Activated naive CD4-positive, alpha-beta T cell treated with anti-CD3 and anti-CD28 coated beads, Interleukin-2, amount 10 ng/mL, durations not matched to agents 7 days and 5 days (primary cell): ENCODE measurements around the gene L3MBTL4.

Experiments
- CTCF ChIA-PET: fragments of 350-600 bp; sonication (Branson Sonifier 250); formaldehyde crosslinking; loops from one replicate; lab custom pipeline; 2021; ENCODE audit warnings: antibody characterized with exemption; lab: Charles Lee
- DNase-seq: peaks from one replicate; pipeline ENCODE4 v3.0.0-alpha.2; 2020
- H3K27ac Mint-ChIP-seq: one replicate; pipeline ENCODE4 v1.8.0; 2021; ENCODE audit warnings: mild to moderate bottlenecking, moderate library complexity, mixed read lengths
- H3K27me3 Mint-ChIP-seq: one replicate; pipeline ENCODE4 v1.8.0; 2021; ENCODE audit warnings: mild to moderate bottlenecking, mixed read lengths
- H3K36me3 Mint-ChIP-seq: one replicate; pipeline ENCODE4 v1.8.0; 2021; ENCODE audit warnings: mixed read lengths
- H3K4me1 Mint-ChIP-seq: one replicate; pipeline ENCODE4 v1.8.0; 2021; ENCODE audit warnings: mixed read lengths
- H3K4me3 Mint-ChIP-seq: one replicate; pipeline ENCODE4 v1.8.0; 2021; ENCODE audit warnings: mild to moderate bottlenecking, moderate library complexity, mixed read lengths
- H3K9me3 Mint-ChIP-seq: one replicate; pipeline ENCODE4 v1.8.0; 2021; ENCODE audit warnings: mixed read lengths

The L3MBTL4 gene

DNA sequence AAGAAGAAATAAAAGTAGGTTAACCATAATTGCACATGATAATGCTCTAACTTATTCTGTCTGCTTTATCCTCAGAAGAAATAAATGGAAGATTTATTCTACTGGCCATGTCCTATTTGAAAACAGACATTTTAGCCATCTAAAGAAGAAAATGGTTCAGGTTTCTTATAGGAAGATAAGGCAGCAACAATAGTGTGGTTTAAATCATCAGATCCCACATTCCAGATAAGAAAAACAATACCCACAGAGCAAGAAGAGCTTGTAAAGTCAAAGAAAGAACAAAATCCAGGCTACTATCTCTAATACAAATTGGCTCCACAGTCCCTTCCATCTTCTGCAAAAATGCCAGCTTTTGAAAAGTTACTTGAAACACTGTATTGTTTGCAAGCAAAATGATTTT, 49.3 kb downstream of the L3MBTL4 start:
- no peak overlapping the region for H3K27ac Mint-ChIP-seq
- H3K36me3 Mint-ChIP-seq, result no peaks in the 10 kb centered on the region
- peaks cover 3% of the 10 kb centered on the region for H3K27me3 Mint-ChIP-seq
- CTCF ChIA-PET, result no interaction called here
- no peak for DNase-seq
- H3K4me1 Mint-ChIP-seq, result no peaks in the 10 kb centered on the region
- H3K4me3 Mint-ChIP-seq, result no peak overlapping the region
- peaks cover 8% of the 10 kb centered on the region for H3K9me3 Mint-ChIP-seq

DNA sequence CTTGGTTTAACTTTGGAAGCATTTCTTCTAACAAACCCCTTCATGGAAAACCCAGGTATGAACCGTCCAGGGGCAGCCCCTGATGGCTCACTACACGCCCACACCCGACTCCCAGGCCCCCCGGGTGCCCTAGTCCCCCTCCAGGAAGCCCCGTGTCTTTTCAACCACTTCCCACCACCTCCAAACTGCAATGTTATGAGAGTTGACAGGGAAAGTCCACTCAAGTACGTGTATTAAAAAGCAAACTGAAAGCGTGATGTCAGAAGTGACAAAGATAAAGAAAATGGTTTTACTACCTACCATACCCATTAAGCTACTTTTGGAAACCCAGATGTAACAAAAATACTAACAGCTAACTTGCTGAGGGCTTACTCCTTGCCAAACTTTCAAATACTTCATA, 51.5 kb downstream of the L3MBTL4 start:
- CTCF ChIA-PET, result no interaction called here
- Mint-ChIP-seq H3K4me3 (no peak overlapping the region), H3K27ac (no peak overlapping the region), H3K27me3 (peaks cover 3% of the 10 kb centered on the region), H3K4me1 (no peaks in the 10 kb centered on the region), H3K9me3 (peaks cover 5% of the 10 kb centered on the region), H3K36me3 (no peaks in the 10 kb centered on the region)
- no peak for DNase-seq

DNA sequence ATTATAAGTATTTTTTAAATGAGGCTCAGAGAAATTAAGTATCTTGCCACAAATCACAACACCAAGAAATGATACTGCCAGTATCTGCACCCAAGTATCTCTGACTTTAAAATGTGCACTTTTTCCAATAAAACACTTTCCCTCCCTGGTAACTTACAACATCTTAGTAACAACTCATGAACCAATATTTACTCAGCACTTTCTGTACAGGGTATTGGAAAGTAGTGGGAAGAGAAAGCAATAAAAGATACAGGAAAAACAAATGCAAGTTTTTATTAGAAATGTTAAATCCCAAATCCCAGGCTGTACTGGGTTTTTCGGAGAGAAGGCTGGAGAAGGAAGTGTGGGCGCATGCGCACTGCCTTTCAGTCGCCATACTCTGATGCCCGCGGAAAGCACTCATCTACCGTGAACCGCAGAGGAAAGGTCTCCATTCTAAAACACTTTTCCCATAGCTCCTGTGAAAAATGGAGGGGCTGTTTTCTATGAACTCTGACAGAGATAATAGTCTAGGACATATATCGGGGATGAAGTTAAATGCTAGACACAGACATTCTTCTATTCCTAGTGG, 52.1 kb downstream of the L3MBTL4 start:
- CTCF ChIA-PET, result no interaction called here
- H3K4me3 Mint-ChIP-seq, result no peak overlapping the region
- H3K9me3 Mint-ChIP-seq, result peaks cover 3% of the 10 kb centered on the region
- H3K27me3 Mint-ChIP-seq, result peaks cover 3% of the 10 kb centered on the region
- no peak for DNase-seq
- H3K27ac Mint-ChIP-seq, result no peak overlapping the region
- no peaks in the 10 kb centered on the region for H3K4me1 Mint-ChIP-seq
- H3K36me3 Mint-ChIP-seq, result no peaks in the 10 kb centered on the region

DNA sequence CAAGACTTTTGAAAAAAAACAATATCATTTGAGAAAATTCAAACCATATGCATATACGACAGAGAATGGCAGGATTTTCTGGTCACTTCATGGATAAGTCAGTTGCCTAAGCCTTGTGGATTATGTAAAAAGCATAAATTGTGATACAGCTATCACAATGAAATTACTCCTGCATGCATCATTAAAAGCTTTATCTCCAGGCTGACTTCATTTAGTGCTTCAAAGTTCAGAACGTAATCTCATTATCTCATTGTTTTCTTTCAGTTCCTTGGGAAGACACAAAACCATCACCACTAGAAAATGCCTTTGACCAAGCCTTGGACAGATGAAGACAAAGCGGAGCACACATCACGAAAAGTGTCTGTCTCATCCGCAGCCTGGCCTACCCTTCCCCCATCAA, 57.0 kb downstream of the L3MBTL4 start:
- H3K9me3 Mint-ChIP-seq, result peaks cover 2% of the 10 kb centered on the region
- CTCF ChIA-PET, result no interaction called here
- no peak for DNase-seq
- H3K4me3 Mint-ChIP-seq, result no peak overlapping the region
- H3K27me3 Mint-ChIP-seq, result no peaks in the 10 kb centered on the region
- H3K4me1 Mint-ChIP-seq, result no peaks in the 10 kb centered on the region
- H3K36me3 Mint-ChIP-seq, result no peaks in the 10 kb centered on the region
- H3K27ac Mint-ChIP-seq, result no peak overlapping the region

- Mint-ChIP-seq H3K27ac (no peak overlapping the region), H3K9me3 (peaks cover 2% of the 10 kb centered on the region), H3K4me3 (no peak overlapping the region), H3K27me3 (no peaks in the 10 kb centered on the region), H3K4me1 (no peaks in the 10 kb centered on the region), H3K36me3 (no peaks in the 10 kb centered on the region)
- CTCF ChIA-PET, result no interaction called here
- DNase-seq, result no peak
Observed at GRCh38 chr18:6355789-6356589, 58.7 kb downstream of the L3MBTL4 start.

DNA sequence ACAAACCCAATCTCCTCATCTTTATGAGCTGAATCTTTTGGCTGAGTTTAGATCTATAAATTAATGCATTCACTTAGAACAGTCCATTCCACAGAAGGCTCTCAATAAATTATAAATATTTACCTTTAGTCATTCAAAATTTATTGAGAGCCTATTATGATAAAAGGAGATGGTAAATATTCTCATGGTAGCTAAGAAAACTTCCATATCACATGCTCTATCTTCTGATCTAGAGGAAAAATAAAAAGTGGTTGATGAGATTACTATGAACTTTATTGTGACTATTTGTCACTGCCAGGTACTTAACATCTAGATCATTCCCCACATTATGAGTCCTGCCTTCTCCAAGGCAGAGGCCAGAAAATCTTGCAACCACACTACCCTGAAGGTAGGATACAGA, 62.4 kb downstream of the L3MBTL4 start:
- peaks cover 2% of the 10 kb centered on the region for H3K9me3 Mint-ChIP-seq
- H3K27ac Mint-ChIP-seq, result no peak overlapping the region

GRCh38 chr18:6342990-6343389, 71.7 kb downstream of the L3MBTL4 start:
- CTCF ChIA-PET, result no interaction called here
- no peaks in the 10 kb centered on the region for H3K4me1 Mint-ChIP-seq
- no peak overlapping the region for H3K27ac Mint-ChIP-seq
- no peaks in the 10 kb centered on the region for H3K27me3 Mint-ChIP-seq
- no peak for DNase-seq
- H3K9me3 Mint-ChIP-seq, result peaks cover 10% of the 10 kb centered on the region
- H3K4me3 Mint-ChIP-seq, result no peak overlapping the region
- no peaks in the 10 kb centered on the region for H3K36me3 Mint-ChIP-seq

More for the DNA sequence above, 62.4 kb downstream of the L3MBTL4 start:
- no peak for DNase-seq
- no peak overlapping the region for H3K4me3 Mint-ChIP-seq
- H3K27me3 Mint-ChIP-seq, result no peaks in the 10 kb centered on the region
- no peaks in the 10 kb centered on the region for H3K36me3 Mint-ChIP-seq
- CTCF ChIA-PET, result no interaction called here
- no peaks in the 10 kb centered on the region for H3K4me1 Mint-ChIP-seq

DNA sequence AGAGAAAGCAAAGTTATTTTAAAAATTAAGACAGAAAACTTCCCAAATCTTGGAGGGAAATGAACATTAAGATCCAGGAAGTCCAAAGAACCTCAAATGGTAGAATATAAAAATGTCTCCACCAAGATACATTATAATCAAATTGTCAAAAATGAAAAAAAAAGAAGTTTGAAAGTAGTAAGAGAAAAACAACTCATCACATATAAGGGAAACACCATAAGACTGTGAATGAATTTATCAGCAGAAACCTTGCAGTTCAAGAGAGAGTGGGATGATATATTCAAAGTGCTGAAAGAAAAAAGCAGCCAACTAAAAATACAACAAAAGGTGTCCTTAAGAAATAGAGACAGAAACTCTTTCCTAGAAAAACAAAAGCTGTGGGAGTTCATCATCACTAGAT, 73.0 kb downstream of the L3MBTL4 start:
- Mint-ChIP-seq H3K27ac (no peak overlapping the region), H3K4me3 (no peak overlapping the region), H3K27me3 (no peaks in the 10 kb centered on the region), H3K4me1 (no peaks in the 10 kb centered on the region), H3K9me3 (peaks cover 10% of the 10 kb centered on the region), H3K36me3 (no peaks in the 10 kb centered on the region)
- no peak for DNase-seq
- CTCF ChIA-PET, result no interaction called here

GRCh38 chr18:6341303-6341702, 73.4 kb downstream of the L3MBTL4 start:
- CTCF ChIA-PET, result no interaction called here
- no peak for DNase-seq
- Mint-ChIP-seq H3K27ac (no peak overlapping the region), H3K36me3 (no peaks in the 10 kb centered on the region), H3K9me3 (peaks cover 10% of the 10 kb centered on the region), H3K4me1 (no peaks in the 10 kb centered on the region), H3K4me3 (no peak overlapping the region), H3K27me3 (no peaks in the 10 kb centered on the region)

DNA sequence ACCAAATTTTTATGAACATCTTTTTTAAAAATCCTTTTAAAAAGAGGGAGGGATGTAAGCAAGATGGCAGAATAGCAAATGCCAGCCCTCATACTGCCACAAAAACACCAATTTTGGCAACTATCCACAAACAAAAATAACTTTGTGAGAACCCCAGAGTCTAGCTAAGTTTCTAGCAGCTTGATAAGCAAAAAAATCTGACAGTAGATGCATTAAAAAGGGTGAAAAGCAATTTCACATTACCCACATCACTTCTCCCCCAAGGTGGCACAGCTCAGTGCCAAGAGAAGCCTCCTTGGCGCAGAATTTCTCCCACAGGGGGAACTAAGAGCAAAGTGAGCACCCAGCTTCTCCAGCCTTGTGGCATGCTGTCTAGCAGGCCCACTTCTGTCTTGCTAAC, 74.6 kb downstream of the L3MBTL4 start:
- H3K9me3 Mint-ChIP-seq, result peaks cover 10% of the 10 kb centered on the region
- H3K27me3 Mint-ChIP-seq, result no peaks in the 10 kb centered on the region
- DNase-seq, result no peak
- CTCF ChIA-PET, result no interaction called here
- H3K27ac Mint-ChIP-seq, result no peak overlapping the region
- no peaks in the 10 kb centered on the region for H3K36me3 Mint-ChIP-seq
- H3K4me1 Mint-ChIP-seq, result no peaks in the 10 kb centered on the region
- no peak overlapping the region for H3K4me3 Mint-ChIP-seq

- Mint-ChIP-seq H3K36me3 (no peaks in the 10 kb centered on the region), H3K4me1 (no peaks in the 10 kb centered on the region), H3K9me3 (peaks cover 3% of the 10 kb centered on the region), H3K4me3 (no peak overlapping the region), H3K27me3 (no peaks in the 10 kb centered on the region), H3K27ac (no peak overlapping the region)
- CTCF ChIA-PET, result no interaction called here
- DNase-seq, result no peak
Observed at GRCh38 chr18:6336239-6336638, 78.5 kb downstream of the L3MBTL4 start.

- no peaks in the 10 kb centered on the region for H3K27me3 Mint-ChIP-seq
- no peaks in the 10 kb centered on the region for H3K9me3 Mint-ChIP-seq
- no peak overlapping the region for H3K27ac Mint-ChIP-seq
- no peaks in the 10 kb centered on the region for H3K4me1 Mint-ChIP-seq
- CTCF ChIA-PET, result no interaction called here
- no peaks in the 10 kb centered on the region for H3K36me3 Mint-ChIP-seq
- DNase-seq, result no peak
- no peak overlapping the region for H3K4me3 Mint-ChIP-seq
Observed at GRCh38 chr18:6333981-6334380, 80.7 kb downstream of the L3MBTL4 start.

GRCh38 chr18:6331872-6332271, 82.8 kb downstream of the L3MBTL4 start:
- Mint-ChIP-seq H3K36me3 (no peaks in the 10 kb centered on the region), H3K4me3 (no peak overlapping the region), H3K27me3 (no peaks in the 10 kb centered on the region), H3K27ac (no peak overlapping the region), H3K4me1 (no peaks in the 10 kb centered on the region), H3K9me3 (no peaks in the 10 kb centered on the region)
- DNase-seq, result no peak
- CTCF ChIA-PET, result no interaction called here

DNA sequence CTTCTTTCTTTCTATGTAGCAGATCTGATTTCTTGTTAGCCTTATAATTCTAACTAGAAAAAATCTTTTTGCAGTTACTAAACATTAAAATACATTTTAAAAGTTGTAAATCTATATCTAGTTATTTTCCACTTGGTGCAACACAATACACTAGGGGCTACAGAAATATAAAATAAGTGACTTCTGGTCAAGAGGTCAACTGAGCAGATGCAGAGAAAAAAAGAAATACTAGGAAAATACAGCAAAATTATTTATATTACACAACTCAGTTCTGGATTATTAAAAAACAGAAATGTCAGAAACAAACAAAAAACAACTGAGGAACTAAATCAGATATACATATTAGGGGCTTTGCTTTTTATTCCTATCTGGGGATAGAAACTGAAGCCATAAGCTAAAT, 83.9 kb downstream of the L3MBTL4 start:
- CTCF ChIA-PET, result no interaction called here

DNA sequence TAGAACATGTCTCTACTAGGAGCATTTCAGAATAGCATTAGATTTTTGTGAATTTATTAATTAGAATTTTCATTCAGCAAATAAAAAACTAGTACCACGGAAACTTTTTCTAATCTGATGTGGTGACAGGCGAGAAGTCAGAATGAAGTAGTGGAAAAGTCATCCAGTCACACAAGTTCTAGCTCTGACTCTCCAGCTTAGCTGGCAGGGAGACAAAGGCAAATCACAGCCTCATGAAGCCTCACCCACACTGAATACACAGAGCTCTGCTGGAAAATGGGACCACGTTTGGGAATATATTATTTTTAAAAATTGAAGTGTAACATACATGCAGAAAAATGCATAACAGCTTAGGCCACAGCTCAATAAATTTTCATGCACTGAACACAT, 86.1 kb downstream of the L3MBTL4 start:
- no peaks in the 10 kb centered on the region for H3K27me3 Mint-ChIP-seq
- CTCF ChIA-PET, result no interaction called here
- H3K4me3 Mint-ChIP-seq, result no peak overlapping the region

More for the DNA sequence above, 83.9 kb downstream of the L3MBTL4 start:
- Mint-ChIP-seq H3K4me3 (no peak overlapping the region), H3K36me3 (no peaks in the 10 kb centered on the region), H3K4me1 (no peaks in the 10 kb centered on the region), H3K9me3 (peaks cover 3% of the 10 kb centered on the region), H3K27me3 (no peaks in the 10 kb centered on the region), H3K27ac (no peak overlapping the region)
- DNase-seq, result no peak

More for the DNA sequence above, 86.1 kb downstream of the L3MBTL4 start:
- DNase-seq, result no peak
- no peaks in the 10 kb centered on the region for H3K4me1 Mint-ChIP-seq
- no peak overlapping the region for H3K27ac Mint-ChIP-seq
- peaks cover 4% of the 10 kb centered on the region for H3K9me3 Mint-ChIP-seq
- no peaks in the 10 kb centered on the region for H3K36me3 Mint-ChIP-seq
